Measurements from ENCODE around the gene DVL2. TPM values are rescaled to one million over a fixed set of nuclear protein-coding genes. Genes with fewer than 3 reads are reported as not detected.
A peak's percentile ranks its signal among the peaks of the same experiment; 100 is the strongest.

Gene DVL2
- total RNA-seq, 1 experiment from 2014 or later, result 45.7 TPM

DNA sequence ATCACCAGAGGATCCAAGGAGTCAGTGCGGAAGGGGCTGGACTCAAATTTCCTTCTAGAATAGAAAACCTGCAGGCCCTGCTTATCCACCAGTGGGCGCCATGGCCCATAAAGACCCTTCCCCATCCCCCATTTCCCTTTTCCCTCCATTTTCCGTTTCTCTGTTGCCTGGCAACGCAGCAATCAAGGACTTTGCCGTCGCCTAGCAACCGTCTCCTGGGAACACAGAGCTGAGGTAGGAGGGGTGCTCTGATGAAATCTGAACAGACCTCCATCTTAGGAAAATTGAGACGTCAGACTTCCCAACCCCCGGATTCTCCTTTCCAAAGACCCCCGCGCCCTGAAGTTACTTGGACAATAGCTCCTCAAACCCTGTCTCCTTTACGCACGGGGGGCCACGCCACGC, 20.4 kb downstream of the DVL2 start:
- intact Hi-C loops (cut with micrococcal nuclease; ENCODE audit: unreplicated experiment), result no loop called here

DNA sequence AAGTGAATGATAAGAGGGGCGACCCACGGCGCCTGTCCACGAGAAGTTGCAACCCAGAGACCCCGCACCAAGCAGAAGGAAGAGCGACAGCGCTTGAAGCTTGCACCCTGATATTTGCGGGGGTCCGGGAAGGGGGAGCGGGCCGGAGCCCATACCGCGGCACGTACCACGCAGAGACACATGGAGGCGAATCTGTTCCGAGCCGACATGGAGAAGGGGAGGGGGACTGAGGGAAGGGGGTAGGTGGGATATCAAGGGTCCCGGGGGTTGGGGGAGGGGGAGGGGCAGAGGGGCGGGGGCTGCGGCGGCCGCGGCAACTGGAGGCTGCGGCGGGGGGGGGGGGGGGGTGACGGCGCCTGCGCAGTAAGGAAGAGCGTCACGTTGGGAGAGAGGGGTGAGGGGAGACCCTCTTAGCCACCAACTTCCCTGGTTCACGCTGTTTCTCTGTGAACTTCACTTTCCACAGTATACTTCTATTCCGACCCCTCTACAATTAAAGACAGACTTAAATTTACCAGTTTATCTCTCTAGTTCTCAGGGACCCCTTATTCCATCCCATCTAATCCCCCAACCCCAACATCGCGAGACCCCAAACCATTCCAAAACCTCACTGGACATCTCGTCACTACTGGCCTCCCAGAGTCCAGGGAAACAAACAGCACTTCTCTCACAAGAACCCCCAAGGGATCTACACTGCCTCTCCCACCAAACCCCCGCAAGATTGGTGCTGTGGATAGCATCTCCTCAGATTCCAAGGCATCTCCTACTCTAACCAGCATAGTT, 22.6 kb downstream of the DVL2 start:
- no peak for DNase-seq
- no peak overlapping the region for H3K27ac Mint-ChIP-seq (ENCODE audit: unreplicated experiment)
- BruUV-seq (replicated peaks), result no TSS peak
- peaks cover 89% of the 10 kb centered on the region for H3K27me3 Mint-ChIP-seq (ENCODE audit: unreplicated experiment)
- CTCF ChIA-PET, result no interaction called here
- H3K4me3 Mint-ChIP-seq (ENCODE audit: low read depth, unreplicated experiment), result no peak overlapping the region
- TF ChIP-seq, protein P1, sequence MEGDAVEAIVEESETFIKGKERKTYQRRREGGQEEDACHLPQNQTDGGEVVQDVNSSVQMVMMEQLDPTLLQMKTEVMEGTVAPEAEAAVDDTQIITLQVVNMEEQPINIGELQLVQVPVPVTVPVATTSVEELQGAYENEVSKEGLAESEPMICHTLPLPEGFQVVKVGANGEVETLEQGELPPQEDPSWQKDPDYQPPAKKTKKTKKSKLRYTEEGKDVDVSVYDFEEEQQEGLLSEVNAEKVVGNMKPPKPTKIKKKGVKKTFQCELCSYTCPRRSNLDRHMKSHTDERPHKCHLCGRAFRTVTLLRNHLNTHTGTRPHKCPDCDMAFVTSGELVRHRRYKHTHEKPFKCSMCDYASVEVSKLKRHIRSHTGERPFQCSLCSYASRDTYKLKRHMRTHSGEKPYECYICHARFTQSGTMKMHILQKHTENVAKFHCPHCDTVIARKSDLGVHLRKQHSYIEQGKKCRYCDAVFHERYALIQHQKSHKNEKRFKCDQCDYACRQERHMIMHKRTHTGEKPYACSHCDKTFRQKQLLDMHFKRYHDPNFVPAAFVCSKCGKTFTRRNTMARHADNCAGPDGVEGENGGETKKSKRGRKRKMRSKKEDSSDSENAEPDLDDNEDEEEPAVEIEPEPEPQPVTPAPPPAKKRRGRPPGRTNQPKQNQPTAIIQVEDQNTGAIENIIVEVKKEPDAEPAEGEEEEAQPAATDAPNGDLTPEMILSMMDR (IDR thresholded peaks at IDR 0.05; ENCODE audit: unreplicated experiment), result no peak
- peaks cover 19% of the 10 kb centered on the region for H3K36me3 Mint-ChIP-seq (ENCODE audit: insufficient read depth, unreplicated experiment)
- intact Hi-C loops (cut with micrococcal nuclease; ENCODE audit: unreplicated experiment), result no loop called here
- H3K4me1 Mint-ChIP-seq (ENCODE audit: low read depth, unreplicated experiment), result peaks cover 25% of the 10 kb centered on the region
- H3K9me3 Mint-ChIP-seq (ENCODE audit: low read depth, unreplicated experiment), result no peaks in the 10 kb centered on the region

More for the DNA sequence above, 20.4 kb downstream of the DVL2 start:
- DNase-seq, result no peak
- peaks cover 70% of the 10 kb centered on the region for H3K27me3 Mint-ChIP-seq (ENCODE audit: unreplicated experiment)
- H3K36me3 Mint-ChIP-seq (ENCODE audit: insufficient read depth, unreplicated experiment), result peaks cover 19% of the 10 kb centered on the region
- peak overlapping the region; percentile 85 for H3K27ac Mint-ChIP-seq (ENCODE audit: unreplicated experiment)
- H3K4me3 Mint-ChIP-seq (ENCODE audit: low read depth, unreplicated experiment), result peak overlapping the region; percentile 74
- TF ChIP-seq, protein P1 (IDR thresholded peaks at IDR 0.05; ENCODE audit: unreplicated experiment), result no peak
- BruUV-seq (replicated peaks), result no TSS peak
- H3K4me1 Mint-ChIP-seq (ENCODE audit: low read depth, unreplicated experiment), result peaks cover 17% of the 10 kb centered on the region
- CTCF ChIA-PET, result interaction anchor here (0.5 kb wide), 1 partner anchor 25 kb away, joined by 13 read pairs; no protein-coding TSS in a partner anchor
- no peaks in the 10 kb centered on the region for H3K9me3 Mint-ChIP-seq (ENCODE audit: low read depth, unreplicated experiment)

DNA sequence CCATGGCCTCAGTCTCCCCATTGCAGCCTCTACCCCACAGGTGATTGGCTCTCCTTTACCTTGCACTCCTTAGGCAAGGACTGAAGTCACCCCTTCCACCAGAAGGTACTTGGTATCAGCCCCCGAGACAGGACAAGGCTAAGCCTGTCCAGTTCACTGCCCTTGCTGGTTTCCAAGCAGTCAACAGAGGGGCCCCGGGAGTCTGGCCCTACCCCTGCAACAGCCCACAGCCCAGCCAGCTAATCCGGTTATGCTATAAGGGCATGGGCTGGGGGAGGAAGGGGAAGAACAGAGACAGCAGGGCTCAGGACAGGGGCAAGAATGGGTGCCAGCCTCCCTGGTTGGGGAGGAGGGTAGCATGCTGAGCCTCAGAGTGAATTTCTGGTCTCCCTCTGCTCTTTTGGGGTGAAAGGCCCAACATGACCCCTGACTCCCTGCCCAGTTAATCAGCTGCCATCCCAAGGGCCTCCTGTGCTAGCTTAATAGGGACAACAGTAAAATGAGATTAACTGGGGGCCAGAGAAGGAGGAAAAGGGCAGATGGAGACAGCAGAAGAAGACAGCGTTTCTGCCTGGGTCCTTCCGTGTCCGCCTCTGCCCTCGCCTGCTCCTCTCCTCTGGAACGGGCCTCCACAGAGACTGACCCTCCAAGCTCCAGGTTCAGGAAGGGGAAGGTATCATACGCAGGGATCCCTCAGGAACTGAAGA, 25.4 kb downstream of the DVL2 start:
- Mint-ChIP-seq H3K36me3 (ENCODE audit: insufficient read depth, unreplicated experiment) (peaks cover 7% of the 10 kb centered on the region), H3K4me1 (ENCODE audit: low read depth, unreplicated experiment) (peaks cover 16% of the 10 kb centered on the region), H3K4me3 (ENCODE audit: low read depth, unreplicated experiment) (no peak overlapping the region), H3K27me3 (ENCODE audit: unreplicated experiment) (peaks cover 98% of the 10 kb centered on the region), H3K9me3 (ENCODE audit: low read depth, unreplicated experiment) (no peaks in the 10 kb centered on the region), H3K27ac (ENCODE audit: unreplicated experiment) (no peak overlapping the region)
- CTCF ChIA-PET, result no interaction called here
- intact Hi-C loops (cut with micrococcal nuclease; ENCODE audit: unreplicated experiment), result no loop called here
- TF ChIP-seq, protein P1 (IDR thresholded peaks at IDR 0.05; ENCODE audit: unreplicated experiment), result no peak
- DNase-seq, result no peak
- no TSS peak for BruUV-seq (replicated peaks)

DNA sequence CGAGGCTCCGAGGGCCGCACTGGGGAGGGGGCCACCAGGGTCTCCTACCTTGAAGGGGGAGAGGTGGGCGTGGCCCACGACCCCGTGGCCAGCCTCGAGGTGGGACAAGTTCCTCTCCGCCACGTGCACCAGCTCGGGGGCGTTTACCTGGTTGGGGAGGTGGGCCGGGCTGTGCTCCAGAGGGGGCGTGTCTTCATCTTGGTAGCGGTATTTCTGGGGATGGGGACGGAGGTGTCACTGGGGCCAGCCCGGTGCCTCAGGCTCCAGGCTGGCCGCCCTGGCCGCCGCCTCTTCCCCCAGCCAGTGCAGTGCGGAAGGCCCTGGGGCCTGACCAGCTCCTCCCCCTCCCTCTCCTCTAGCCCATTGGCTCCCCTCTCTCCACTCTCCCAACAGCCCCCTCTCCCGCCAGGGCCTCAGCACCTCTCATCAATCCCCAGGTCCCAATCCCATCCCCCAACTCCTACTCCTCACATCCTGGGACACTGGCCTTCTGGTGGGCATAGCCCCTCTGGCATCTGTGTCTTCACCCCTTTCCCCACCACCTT, 26.2 kb downstream of the DVL2 start:
- intact Hi-C loops (cut with micrococcal nuclease; ENCODE audit: unreplicated experiment), result no loop called here
- H3K27ac Mint-ChIP-seq (ENCODE audit: unreplicated experiment), result no peak overlapping the region
- peaks cover 98% of the 10 kb centered on the region for H3K27me3 Mint-ChIP-seq (ENCODE audit: unreplicated experiment)
- no peaks in the 10 kb centered on the region for H3K9me3 Mint-ChIP-seq (ENCODE audit: low read depth, unreplicated experiment)
- no TSS peak for BruUV-seq (replicated peaks)
- CTCF ChIA-PET, result no interaction called here
- no peaks in the 10 kb centered on the region for H3K36me3 Mint-ChIP-seq (ENCODE audit: insufficient read depth, unreplicated experiment)
- TF ChIP-seq, protein P1 (IDR thresholded peaks at IDR 0.05; ENCODE audit: unreplicated experiment), result no peak
- no peak for DNase-seq
- no peak overlapping the region for H3K4me3 Mint-ChIP-seq (ENCODE audit: low read depth, unreplicated experiment)
- peaks cover 8% of the 10 kb centered on the region for H3K4me1 Mint-ChIP-seq (ENCODE audit: low read depth, unreplicated experiment)

All from Calu3 (cell line).